ENCODE results near the gene CSPG4. TPM values are rescaled to one million over a fixed set of nuclear protein-coding genes. Genes with fewer than 3 reads are reported as not detected.
"Not testable (repeated sequence)": the region's sequence is repeated elsewhere in the genome, so short reads cannot be mapped to it uniquely, and the experiment has no call there.

CSPG4 gene
- total RNA-seq, 1 donor from 2014 or later, result 7.3 TPM

GRCh38 chr15:75713338-75713895 is 769 bp upstream of the CSPG4 start:
- DNase-seq (ENCODE audit: extremely low spot score, unreplicated experiment), result no peak
- peaks cover 6% of the 10 kb centered on the region for H3K4me1 Mint-ChIP-seq (ENCODE audit: unreplicated experiment)
- peak overlapping the region; percentile 75 for H3K4me3 Mint-ChIP-seq
- TF ChIP-seq CTCF (conservative IDR thresholded peaks at IDR 0.05), result no peak
- no peaks in the 10 kb centered on the region for H3K36me3 Mint-ChIP-seq
- H3K27ac Mint-ChIP-seq, result peak overlapping the region; percentile 36
- no peaks in the 10 kb centered on the region for H3K9me3 Mint-ChIP-seq
- H3K27me3 Mint-ChIP-seq, result peaks cover 6% of the 10 kb centered on the region

GRCh38 chr15:75711495-75711894 is 1.2 kb downstream of the CSPG4 start:
- H3K27me3 Mint-ChIP-seq; H3K27ac Mint-ChIP-seq; H3K9me3 Mint-ChIP-seq; H3K36me3 Mint-ChIP-seq; DNase-seq (ENCODE audit: extremely low spot score, unreplicated experiment); H3K4me1 Mint-ChIP-seq (ENCODE audit: unreplicated experiment): not testable (repeated sequence)
- peak overlapping the region; percentile 71 for H3K4me3 Mint-ChIP-seq

- H3K4me3 Mint-ChIP-seq; H3K9me3 Mint-ChIP-seq; DNase-seq (ENCODE audit: extremely low spot score, unreplicated experiment); H3K36me3 Mint-ChIP-seq; H3K27me3 Mint-ChIP-seq; H3K27ac Mint-ChIP-seq: not testable (repeated sequence)
- H3K4me1 Mint-ChIP-seq (ENCODE audit: unreplicated experiment), result peaks cover 13% of the 10 kb centered on the region
These were observed 1.8 kb downstream of the CSPG4 start for GRCh38 chr15:75710874-75711273.

- H3K4me3 Mint-ChIP-seq; DNase-seq (ENCODE audit: extremely low spot score, unreplicated experiment); H3K27me3 Mint-ChIP-seq; H3K27ac Mint-ChIP-seq; H3K36me3 Mint-ChIP-seq; H3K9me3 Mint-ChIP-seq: not testable (repeated sequence)
- peaks cover 17% of the 10 kb centered on the region for H3K4me1 Mint-ChIP-seq (ENCODE audit: unreplicated experiment)
These were observed 3.2 kb downstream of the CSPG4 start for GRCh38 chr15:75709458-75709857.

GRCh38 chr15:75706682-75706954 is 6.0 kb downstream of the CSPG4 start:
- Mint-ChIP-seq H3K4me3 (no peak overlapping the region), H3K27ac (no peak overlapping the region)

GRCh38 chr15:75705854-75706681 is 6.6 kb downstream of the CSPG4 start:
- peaks cover 3% of the 10 kb centered on the region for H3K27me3 Mint-ChIP-seq
- no peaks in the 10 kb centered on the region for H3K36me3 Mint-ChIP-seq
- H3K27ac Mint-ChIP-seq, result peak overlapping the region; percentile 7
- H3K4me3 Mint-ChIP-seq, result peak overlapping the region; percentile 2
- peaks cover 18% of the 10 kb centered on the region for H3K4me1 Mint-ChIP-seq (ENCODE audit: unreplicated experiment)
- DNase-seq (ENCODE audit: extremely low spot score, unreplicated experiment), result no peak
- H3K9me3 Mint-ChIP-seq, result no peaks in the 10 kb centered on the region
- TF ChIP-seq CTCF (conservative IDR thresholded peaks at IDR 0.05), result no peak

More at GRCh38 chr15:75706682-75706954, 6.0 kb downstream of the CSPG4 start:
- TF ChIP-seq CTCF (conservative IDR thresholded peaks at IDR 0.05), result no peak
- DNase-seq (ENCODE audit: extremely low spot score, unreplicated experiment), result no peak
- peaks cover 20% of the 10 kb centered on the region for H3K4me1 Mint-ChIP-seq (ENCODE audit: unreplicated experiment)
- no peaks in the 10 kb centered on the region for H3K36me3 Mint-ChIP-seq
- no peaks in the 10 kb centered on the region for H3K9me3 Mint-ChIP-seq
- peaks cover 5% of the 10 kb centered on the region for H3K27me3 Mint-ChIP-seq

- not testable (repeated sequence) for H3K9me3 Mint-ChIP-seq; H3K27me3 Mint-ChIP-seq; H3K4me3 Mint-ChIP-seq; DNase-seq (ENCODE audit: extremely low spot score, unreplicated experiment); H3K36me3 Mint-ChIP-seq
- H3K27ac Mint-ChIP-seq, result peak overlapping the region; percentile 7
- peaks cover 18% of the 10 kb centered on the region for H3K4me1 Mint-ChIP-seq (ENCODE audit: unreplicated experiment)
These were observed 7.3 kb downstream of the CSPG4 start for GRCh38 chr15:75705375-75705774.
